Fibroblast of pulmonary artery (primary cell): ENCODE results near the gene BDNF.

Experiments
- DNase-seq: peaks from one replicate; pipeline ENCODE4 v3.0.0-alpha.2; 2010; ENCODE audit warnings: low read depth
- H3K4me3 ChIP-seq: replicated peaks from 2 replicates; pipeline ENCODE4 v1.5.1; 2011; ENCODE audit warnings: low read depth, mild to moderate bottlenecking, control low read depth, low read length, moderate library complexity
- TF ChIP-seq, protein P1 (sequence below): IDR thresholded peaks from 2 replicates; pipeline ENCODE4 v1.5.1; 2011; ENCODE audit warnings: mild to moderate bottlenecking, control low read depth, low read length, inconsistent platforms; ENCODE audit errors: missing control alignments

BDNF gene

DNA sequence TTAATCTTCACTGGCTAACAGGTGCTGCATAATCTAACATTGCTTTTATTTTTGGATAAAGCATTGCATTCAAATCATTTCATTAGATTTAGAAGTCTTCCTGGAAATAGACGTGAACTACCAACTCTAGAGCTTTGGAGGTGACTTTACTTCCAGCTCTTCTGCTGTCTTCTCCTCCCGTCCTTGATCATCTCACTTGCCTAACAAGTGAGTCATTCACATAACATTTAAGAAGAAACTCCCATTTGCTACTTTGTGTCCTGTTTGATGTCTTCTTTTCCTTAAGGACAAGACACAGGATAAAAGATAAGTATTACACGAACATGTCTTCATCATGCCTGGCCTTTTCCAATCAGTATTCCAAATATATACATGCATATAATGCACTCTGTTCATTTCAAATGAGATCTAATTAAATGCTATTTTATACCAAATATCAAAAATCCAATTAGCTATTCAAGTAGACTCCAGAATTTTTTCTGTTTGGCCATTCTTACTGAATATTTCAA, 88.3 kb downstream of the BDNF start:
- TF ChIP-seq, protein P1, sequence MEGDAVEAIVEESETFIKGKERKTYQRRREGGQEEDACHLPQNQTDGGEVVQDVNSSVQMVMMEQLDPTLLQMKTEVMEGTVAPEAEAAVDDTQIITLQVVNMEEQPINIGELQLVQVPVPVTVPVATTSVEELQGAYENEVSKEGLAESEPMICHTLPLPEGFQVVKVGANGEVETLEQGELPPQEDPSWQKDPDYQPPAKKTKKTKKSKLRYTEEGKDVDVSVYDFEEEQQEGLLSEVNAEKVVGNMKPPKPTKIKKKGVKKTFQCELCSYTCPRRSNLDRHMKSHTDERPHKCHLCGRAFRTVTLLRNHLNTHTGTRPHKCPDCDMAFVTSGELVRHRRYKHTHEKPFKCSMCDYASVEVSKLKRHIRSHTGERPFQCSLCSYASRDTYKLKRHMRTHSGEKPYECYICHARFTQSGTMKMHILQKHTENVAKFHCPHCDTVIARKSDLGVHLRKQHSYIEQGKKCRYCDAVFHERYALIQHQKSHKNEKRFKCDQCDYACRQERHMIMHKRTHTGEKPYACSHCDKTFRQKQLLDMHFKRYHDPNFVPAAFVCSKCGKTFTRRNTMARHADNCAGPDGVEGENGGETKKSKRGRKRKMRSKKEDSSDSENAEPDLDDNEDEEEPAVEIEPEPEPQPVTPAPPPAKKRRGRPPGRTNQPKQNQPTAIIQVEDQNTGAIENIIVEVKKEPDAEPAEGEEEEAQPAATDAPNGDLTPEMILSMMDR, result no peak
- no peak overlapping the region for H3K4me3 ChIP-seq
- DNase-seq, result no peak

DNA sequence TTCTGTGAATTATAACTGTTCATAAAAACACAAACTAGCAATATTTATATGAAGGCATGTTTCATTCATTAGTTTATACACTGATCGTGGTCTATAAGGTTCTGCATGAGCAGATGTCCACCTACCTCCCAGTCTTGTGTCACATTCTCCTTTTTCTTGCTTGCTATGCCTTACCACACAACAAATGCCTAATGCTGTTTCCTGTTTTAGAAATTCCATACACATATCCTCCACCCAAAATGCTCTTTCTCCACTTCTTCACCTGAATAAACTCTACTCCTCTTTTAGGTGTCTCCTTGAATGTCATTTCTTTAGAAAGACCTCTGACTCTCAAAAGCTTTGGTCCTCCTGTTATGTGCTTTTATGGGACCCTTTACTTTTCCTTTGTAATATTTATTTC, 88.9 kb downstream of the BDNF start:
- no peak overlapping the region for H3K4me3 ChIP-seq
- no peak for DNase-seq
- TF ChIP-seq, protein P1, result no peak

DNA sequence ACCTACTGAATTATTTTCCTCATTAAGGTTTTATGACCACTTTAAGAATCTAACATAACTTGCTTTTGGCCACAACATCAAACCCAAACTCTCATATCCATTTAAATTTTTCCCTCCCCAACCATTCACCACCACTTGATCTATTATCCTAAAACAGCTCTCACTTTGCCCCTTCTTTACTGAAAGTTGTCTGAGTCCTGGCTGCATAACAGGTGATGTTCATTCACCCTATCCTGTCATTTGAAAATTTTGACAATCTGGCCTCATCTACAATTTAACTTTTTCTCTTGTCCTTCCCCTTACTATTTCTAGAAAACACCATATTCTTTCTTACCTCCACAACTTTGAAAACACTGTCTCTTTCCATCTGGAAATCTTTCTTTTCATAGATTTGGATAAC, 89.3 kb downstream of the BDNF start:
- no peak for DNase-seq
- TF ChIP-seq, protein P1, result no peak

DNA sequence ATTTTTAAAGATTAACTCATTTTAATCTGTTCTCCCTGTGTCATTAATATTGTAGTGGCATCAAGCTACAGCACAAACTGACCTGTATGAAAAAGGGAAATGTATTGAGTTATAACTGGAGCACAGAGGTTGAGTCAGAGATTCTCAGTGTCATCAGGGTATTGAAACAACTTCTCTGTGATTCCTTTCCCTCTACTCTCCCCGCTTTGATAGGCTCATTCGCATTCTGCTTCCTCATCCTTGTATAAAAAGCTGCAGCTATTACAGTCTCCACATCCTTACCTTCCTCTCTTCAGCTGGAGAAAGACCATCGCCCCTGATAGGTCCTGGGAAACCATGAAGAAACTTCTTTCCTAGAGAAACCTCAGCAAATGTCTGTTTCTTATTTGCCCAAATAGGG, 90.0 kb downstream of the BDNF start:
- H3K4me3 ChIP-seq, result no peak overlapping the region
- no peak for DNase-seq
- TF ChIP-seq, protein P1, result no peak

More for the DNA sequence above, 89.3 kb downstream of the BDNF start:
- no peak overlapping the region for H3K4me3 ChIP-seq

DNA sequence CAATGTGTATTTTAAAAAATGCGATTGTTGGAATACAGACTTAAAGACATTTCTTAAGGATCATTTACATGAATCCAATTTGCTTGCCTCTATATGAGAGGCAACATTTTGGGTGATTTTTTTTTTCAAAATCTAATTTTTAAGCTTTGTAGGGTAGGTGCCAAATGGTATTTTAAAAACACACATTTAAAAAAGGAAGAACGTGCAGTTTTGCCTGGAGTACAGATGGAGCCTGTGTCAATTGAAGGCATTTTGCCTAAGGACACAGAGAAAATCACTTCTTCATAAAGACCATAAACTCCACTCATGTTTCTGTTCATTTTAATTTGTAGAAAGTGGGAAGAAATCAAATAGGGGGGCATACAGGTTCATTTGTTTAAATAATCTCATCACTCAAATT, 91.3 kb downstream of the BDNF start:
- DNase-seq, result no peak
- TF ChIP-seq, protein P1, result no peak

DNA sequence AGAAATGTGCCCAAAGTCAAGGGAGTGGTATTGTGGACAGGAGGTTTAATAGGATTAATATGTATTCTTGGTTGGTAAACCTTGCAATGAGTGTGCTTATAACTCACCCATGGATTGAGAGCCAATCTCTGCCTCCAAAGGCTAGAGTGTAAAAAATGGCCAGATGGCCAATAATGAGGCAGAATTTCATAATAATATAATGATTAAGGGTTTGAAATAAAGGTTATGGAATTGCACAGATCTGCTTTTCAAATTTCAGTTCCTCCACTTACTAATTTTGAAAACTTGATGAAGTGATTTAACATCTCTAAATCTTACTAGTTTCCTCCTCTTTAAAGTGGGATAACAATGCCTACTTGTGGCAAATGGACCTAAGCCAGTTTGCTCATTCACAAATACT, 94.8 kb downstream of the BDNF start:
- DNase-seq, result no peak
- TF ChIP-seq, protein P1, result no peak
- no peak overlapping the region for H3K4me3 ChIP-seq

More for the DNA sequence above, 91.3 kb downstream of the BDNF start:
- no peak overlapping the region for H3K4me3 ChIP-seq
